K562 (cell line): ENCODE results near the gene TMEM101. TPM values are rescaled to one million over a fixed set of nuclear protein-coding genes. Genes with fewer than 3 reads are reported as not detected.

Experiments used
- CREM ChIP-seq: IDR thresholded peaks from 2 replicates; pipeline ENCODE4 v1.6.1; 2014; ENCODE audit warnings: antibody characterized with exemption, low read depth
- ETV1 ChIP-seq: fragments of 450-650 bp; conservative IDR thresholded peaks from 2 replicates; pipeline ENCODE4 v1.6.1; 2016; ENCODE audit warnings: missing genetic modification characterization, control low read depth, low read depth, missing compliant biosample characterization
- KDM1A ChIP-seq, 2 experiments: fragments of 450-650 bp; IDR thresholded peaks; 2 replicates each; pipeline ENCODE4 v1.6.1; 2016; ENCODE audit warnings: mild to moderate bottlenecking in 2 of 2
- KDM4B ChIP-seq, 2 experiments: fragments of 450-650 bp in 1 of 2; sonication (generic) in 1 of 2; IDR thresholded peaks; 2 replicates each; pipeline ENCODE4 v1.6.1; 2016 to 2017; ENCODE audit warnings: borderline replicate concordance in 2 of 2, antibody characterized with exemption in 1 of 2, low read depth in 1 of 2, mild to moderate bottlenecking in 1 of 2
- PHB2 ChIP-seq: fragments of 450-650 bp; IDR thresholded peaks from 2 replicates; pipeline ENCODE4 v1.6.1; 2017; ENCODE audit warnings: low read depth
- PHF20 ChIP-seq: fragments of 450-650 bp; IDR thresholded peaks from 2 replicates; pipeline ENCODE4 v1.6.1; 2018; ENCODE audit not compliant: partially characterized antibody
- ZNF134 ChIP-seq: fragments of 250-450 bp; sonication (Bioruptor Pico); conservative IDR thresholded peaks from 2 replicates; pipeline ENCODE4 v1.4.0; 2020
- polyA plus RNA-seq, 8 experiments: library from polyadenylated mRNA; depleted of rRNA in 4 of 8; stranded (reverse) in 5 of 8; unstranded in 3 of 8; fragments of >200 nt; fragmentation: Nextera tagmentation in 2 of 8; fragmentation: Illumina TruSeq in 1 of 8; extraction: Ambion mirVana in 2 of 8; extraction: Trizol in 1 of 8; gene quantifications; 2 replicates each; pipeline versions ENCODE4 v1.2.1 to v1.2.3, GENCODE V29; 2011 to 2014; ENCODE audit warnings: inconsistent platforms in 1 of 8, missing spikeins in 1 of 8
- total RNA-seq, 7 experiments: library from RNA; depleted of rRNA in 6 of 7; stranded (reverse); fragments of >200 nt in 6 of 7; fragmentation: Illumina TruSeq in 2 of 7; extraction: Trizol in 2 of 7; gene quantifications; 2 replicates each; pipeline versions ENCODE4 v1.2.1 to v1.2.3, GENCODE V29; 2011 to 2021; ENCODE audit warnings: low replicate concordance in 1 of 7
- TF ChIP-seq, protein P1 (sequence below): sonication (generic); formaldehyde crosslinking; IDR thresholded peaks from 2 replicates; pipeline ENCODE4 v1.8.1; 2023; ENCODE audit warnings: mild to moderate bottlenecking, missing genetic modification reagents
- TF ChIP-seq, protein P2 (sequence below): fragments of 450-650 bp; IDR thresholded peaks from 2 replicates; pipeline ENCODE4 v1.6.1; 2016; ENCODE audit warnings: low read depth
- TF ChIP-seq, protein P3 (sequence below): fragments of 250-450 bp; sonication (Bioruptor Pico); IDR thresholded peaks from 2 replicates; pipeline ENCODE4 v1.4.0; 2020; ENCODE audit warnings: mild to moderate bottlenecking, moderate library complexity
- TF ChIP-seq, protein P4 (sequence below), 2 experiments: fragments of 150-350 bp in 1 of 2; IDR thresholded peaks; 2 replicates each; pipeline ENCODE4 v1.6.1; 2012 to 2016; ENCODE audit warnings: low read depth in 2 of 2, low read length in 2 of 2, mild to moderate bottlenecking in 1 of 2, moderate library complexity in 1 of 2

Gene TMEM101
- total and polyA plus RNA-seq, 9 of the 15 experiments (the other 6 are each of a cell fraction or from before 2014, with no cell fraction given), result 21.2 to 110 (median 37.8) TPM

DNA sequence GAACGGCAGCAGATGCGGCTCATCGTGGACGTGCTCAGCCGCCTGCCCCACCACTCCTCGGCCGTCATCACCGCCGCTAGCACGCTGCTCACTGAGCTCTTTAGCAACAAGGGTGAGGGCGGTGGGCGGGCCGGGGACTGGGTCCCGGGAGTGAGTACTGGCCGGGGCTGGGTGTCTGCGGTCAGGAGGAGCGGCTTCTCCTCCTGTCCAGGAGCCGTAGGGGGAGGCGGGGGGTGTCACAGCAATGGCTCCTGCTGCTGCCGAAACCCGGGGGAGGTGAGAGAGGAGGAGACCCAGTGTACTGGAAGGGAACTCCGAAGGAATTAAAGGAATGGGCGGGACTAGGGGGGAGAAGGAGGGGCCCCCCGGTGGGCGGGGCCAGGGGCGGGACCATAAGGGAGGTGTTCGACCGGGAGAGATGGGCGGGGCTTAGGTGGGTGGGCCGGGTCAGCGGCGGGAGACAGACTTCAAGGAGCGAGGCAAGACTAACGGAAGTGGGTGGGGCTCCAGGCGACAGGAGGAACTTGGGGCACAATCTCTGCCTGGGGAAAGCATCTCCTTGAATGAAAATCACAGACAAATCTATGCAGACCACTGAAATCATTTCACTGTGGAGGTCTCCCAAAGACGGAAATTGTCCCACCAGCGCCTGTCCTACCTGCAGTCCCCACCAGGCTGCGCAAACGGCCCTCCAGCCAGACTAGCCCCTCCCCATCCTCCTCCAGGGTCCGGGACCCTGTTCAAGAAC lies 8.0 kb downstream of the TMEM101 start (continued):
- TF ChIP-seq, protein P1, sequence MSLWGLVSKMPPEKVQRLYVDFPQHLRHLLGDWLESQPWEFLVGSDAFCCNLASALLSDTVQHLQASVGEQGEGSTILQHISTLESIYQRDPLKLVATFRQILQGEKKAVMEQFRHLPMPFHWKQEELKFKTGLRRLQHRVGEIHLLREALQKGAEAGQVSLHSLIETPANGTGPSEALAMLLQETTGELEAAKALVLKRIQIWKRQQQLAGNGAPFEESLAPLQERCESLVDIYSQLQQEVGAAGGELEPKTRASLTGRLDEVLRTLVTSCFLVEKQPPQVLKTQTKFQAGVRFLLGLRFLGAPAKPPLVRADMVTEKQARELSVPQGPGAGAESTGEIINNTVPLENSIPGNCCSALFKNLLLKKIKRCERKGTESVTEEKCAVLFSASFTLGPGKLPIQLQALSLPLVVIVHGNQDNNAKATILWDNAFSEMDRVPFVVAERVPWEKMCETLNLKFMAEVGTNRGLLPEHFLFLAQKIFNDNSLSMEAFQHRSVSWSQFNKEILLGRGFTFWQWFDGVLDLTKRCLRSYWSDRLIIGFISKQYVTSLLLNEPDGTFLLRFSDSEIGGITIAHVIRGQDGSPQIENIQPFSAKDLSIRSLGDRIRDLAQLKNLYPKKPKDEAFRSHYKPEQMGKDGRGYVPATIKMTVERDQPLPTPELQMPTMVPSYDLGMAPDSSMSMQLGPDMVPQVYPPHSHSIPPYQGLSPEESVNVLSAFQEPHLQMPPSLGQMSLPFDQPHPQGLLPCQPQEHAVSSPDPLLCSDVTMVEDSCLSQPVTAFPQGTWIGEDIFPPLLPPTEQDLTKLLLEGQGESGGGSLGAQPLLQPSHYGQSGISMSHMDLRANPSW (CRISPR knock-in tag), result no peak
- peak; percentile 63 for TF ChIP-seq ETV1
- TF ChIP-seq PHF20, result no peak
- no peak for TF ChIP-seq PHB2
- TF ChIP-seq, protein P2, sequence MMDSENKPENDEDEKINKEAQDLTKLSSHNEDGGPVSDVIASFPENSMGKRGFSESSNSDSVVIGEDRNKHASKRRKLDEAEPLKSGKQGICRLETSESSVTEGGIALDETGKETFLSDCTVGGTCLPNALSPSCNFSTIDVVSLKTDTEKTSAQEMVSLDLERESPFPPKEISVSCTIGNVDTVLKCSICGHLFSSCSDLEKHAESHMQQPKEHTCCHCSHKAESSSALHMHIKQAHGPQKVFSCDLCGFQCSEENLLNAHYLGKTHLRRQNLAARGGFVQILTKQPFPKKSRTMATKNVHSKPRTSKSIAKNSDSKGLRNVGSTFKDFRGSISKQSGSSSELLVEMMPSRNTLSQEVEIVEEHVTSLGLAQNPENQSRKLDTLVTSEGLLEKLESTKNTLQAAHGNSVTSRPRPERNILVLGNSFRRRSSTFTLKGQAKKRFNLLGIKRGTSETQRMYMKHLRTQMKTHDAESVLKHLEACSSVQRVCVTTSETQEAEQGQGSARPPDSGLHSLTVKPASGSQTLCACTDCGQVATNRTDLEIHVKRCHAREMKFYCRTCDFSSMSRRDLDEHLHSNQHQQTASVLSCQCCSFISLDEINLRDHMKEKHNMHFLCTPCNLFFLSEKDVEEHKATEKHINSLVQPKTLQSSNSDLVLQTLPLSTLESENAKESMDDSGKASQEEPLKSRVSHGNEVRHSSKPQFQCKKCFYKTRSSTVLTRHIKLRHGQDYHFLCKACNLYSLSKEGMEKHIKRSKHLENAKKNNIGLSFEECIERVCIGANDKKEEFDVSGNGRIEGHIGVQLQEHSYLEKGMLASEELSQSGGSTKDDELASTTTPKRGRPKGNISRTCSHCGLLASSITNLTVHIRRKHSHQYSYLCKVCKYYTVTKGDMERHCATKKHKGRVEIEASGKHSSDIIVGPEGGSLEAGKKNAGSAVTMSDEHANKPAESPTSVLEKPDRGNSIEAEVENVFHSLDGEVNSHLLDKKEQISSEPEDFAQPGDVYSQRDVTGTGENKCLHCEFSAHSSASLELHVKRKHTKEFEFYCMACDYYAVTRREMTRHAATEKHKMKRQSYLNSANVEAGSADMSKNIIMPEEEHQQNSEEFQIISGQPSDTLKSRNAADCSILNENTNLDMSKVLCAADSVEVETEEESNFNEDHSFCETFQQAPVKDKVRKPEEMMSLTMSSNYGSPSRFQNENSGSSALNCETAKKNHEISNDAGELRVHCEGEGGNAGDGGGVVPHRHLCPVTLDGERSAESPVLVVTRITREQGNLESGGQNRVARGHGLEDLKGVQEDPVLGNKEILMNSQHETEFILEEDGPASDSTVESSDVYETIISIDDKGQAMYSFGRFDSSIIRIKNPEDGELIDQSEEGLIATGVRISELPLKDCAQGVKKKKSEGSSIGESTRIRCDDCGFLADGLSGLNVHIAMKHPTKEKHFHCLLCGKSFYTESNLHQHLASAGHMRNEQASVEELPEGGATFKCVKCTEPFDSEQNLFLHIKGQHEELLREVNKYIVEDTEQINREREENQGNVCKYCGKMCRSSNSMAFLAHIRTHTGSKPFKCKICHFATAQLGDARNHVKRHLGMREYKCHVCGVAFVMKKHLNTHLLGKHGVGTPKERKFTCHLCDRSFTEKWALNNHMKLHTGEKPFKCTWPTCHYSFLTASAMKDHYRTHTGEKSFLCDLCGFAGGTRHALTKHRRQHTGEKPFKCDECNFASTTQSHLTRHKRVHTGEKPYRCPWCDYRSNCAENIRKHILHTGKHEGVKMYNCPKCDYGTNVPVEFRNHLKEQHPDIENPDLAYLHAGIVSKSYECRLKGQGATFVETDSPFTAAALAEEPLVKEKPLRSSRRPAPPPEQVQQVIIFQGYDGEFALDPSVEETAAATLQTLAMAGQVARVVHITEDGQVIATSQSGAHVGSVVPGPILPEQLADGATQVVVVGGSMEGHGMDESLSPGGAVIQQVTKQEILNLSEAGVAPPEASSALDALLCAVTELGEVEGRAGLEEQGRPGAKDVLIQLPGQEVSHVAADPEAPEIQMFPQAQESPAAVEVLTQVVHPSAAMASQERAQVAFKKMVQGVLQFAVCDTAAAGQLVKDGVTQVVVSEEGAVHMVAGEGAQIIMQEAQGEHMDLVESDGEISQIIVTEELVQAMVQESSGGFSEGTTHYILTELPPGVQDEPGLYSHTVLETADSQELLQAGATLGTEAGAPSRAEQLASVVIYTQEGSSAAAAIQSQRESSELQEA, result no peak
- TF ChIP-seq KDM4B (IDR thresholded peaks at IDR 0.05; ENCODE audit: borderline replicate concordance in 2 of 2, low read depth in 1 of 2), result no peak
- TF ChIP-seq, protein P3, sequence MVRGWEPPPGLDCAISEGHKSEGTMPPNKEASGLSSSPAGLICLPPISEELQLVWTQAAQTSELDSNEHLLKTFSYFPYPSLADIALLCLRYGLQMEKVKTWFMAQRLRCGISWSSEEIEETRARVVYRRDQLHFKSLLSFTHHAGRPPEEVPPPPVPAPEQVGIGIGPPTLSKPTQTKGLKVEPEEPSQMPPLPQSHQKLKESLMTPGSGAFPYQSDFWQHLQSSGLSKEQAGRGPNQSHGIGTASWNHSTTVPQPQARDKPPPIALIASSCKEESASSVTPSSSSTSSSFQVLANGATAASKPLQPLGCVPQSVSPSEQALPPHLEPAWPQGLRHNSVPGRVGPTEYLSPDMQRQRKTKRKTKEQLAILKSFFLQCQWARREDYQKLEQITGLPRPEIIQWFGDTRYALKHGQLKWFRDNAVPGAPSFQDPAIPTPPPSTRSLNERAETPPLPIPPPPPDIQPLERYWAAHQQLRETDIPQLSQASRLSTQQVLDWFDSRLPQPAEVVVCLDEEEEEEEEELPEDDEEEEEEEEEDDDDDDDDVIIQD (CRISPR knock-in tag), result no peak
- peak; percentile 100 for TF ChIP-seq KDM1A (IDR thresholded peaks at IDR 0.05)
- TF ChIP-seq, protein P4, sequence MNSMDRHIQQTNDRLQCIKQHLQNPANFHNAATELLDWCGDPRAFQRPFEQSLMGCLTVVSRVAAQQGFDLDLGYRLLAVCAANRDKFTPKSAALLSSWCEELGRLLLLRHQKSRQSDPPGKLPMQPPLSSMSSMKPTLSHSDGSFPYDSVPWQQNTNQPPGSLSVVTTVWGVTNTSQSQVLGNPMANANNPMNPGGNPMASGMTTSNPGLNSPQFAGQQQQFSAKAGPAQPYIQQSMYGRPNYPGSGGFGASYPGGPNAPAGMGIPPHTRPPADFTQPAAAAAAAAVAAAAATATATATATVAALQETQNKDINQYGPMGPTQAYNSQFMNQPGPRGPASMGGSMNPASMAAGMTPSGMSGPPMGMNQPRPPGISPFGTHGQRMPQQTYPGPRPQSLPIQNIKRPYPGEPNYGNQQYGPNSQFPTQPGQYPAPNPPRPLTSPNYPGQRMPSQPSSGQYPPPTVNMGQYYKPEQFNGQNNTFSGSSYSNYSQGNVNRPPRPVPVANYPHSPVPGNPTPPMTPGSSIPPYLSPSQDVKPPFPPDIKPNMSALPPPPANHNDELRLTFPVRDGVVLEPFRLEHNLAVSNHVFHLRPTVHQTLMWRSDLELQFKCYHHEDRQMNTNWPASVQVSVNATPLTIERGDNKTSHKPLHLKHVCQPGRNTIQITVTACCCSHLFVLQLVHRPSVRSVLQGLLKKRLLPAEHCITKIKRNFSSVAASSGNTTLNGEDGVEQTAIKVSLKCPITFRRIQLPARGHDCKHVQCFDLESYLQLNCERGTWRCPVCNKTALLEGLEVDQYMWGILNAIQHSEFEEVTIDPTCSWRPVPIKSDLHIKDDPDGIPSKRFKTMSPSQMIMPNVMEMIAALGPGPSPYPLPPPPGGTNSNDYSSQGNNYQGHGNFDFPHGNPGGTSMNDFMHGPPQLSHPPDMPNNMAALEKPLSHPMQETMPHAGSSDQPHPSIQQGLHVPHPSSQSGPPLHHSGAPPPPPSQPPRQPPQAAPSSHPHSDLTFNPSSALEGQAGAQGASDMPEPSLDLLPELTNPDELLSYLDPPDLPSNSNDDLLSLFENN (IDR thresholded peaks at IDR 0.05; ENCODE audit: low read depth in 2 of 2, low read length in 2 of 2), result no peak
- TF ChIP-seq CREM, result peak; percentile 69
- no peak for TF ChIP-seq ZNF134 (CRISPR knock-in tag)
